NCI-H1092 (cell line): Measurements from ENCODE around the gene C17orf107.
"Not testable (repeated sequence)": the region's sequence is repeated elsewhere in the genome, so short reads cannot be mapped to it uniquely, and the experiment has no call there.

Experiments
- DNase-seq: peaks from one replicate; lab custom pipeline; 2025; lab: John Stamatoyannopoulos, UW

Gene C17orf107

GRCh38 chr17:4899341-4900230 is at the start of gene C17orf107:
TSS of gene C17orf107 (plus strand) at chr17:4899536. CDS start at chr17:4899763, 227 bp downstream.
- no peak for DNase-seq

GRCh38 chr17:4850246-4850645 is 49.1 kb upstream of the C17orf107 start:
- DNase-seq: no peak

- no peak for DNase-seq
These were observed 48.3 kb upstream of the C17orf107 start for GRCh38 chr17:4851084-4851483.

- DNase-seq: no peak
These were observed 46.6 kb upstream of the C17orf107 start for GRCh38 chr17:4852567-4853207.

GRCh38 chr17:4853208-4853671 is 46.1 kb upstream of the C17orf107 start:
- no peak for DNase-seq

GRCh38 chr17:4854111-4854681 is 45.1 kb upstream of the C17orf107 start:
- DNase-seq: no peak

- no peak for DNase-seq
These were observed 42.9 kb upstream of the C17orf107 start for GRCh38 chr17:4856271-4856936.

GRCh38 chr17:4856937-4857314 is 42.4 kb upstream of the C17orf107 start:
- no peak for DNase-seq

- DNase-seq: not testable (repeated sequence)
These were observed 42.0 kb upstream of the C17orf107 start for GRCh38 chr17:4857347-4857746.

GRCh38 chr17:4858068-4858881 is 41.1 kb upstream of the C17orf107 start:
- DNase-seq: no peak

GRCh38 chr17:4858882-4859260 is 40.5 kb upstream of the C17orf107 start:
- DNase-seq: no peak

GRCh38 chr17:4859816-4860625 is 39.3 kb upstream of the C17orf107 start:
- no peak for DNase-seq

GRCh38 chr17:4860651-4861050 is 38.7 kb upstream of the C17orf107 start:
- DNase-seq: no peak

- DNase-seq: no peak
These were observed 38.3 kb upstream of the C17orf107 start for GRCh38 chr17:4861052-4861451.

- DNase-seq: no peak
These were observed 36.6 kb upstream of the C17orf107 start for GRCh38 chr17:4862720-4863119.

GRCh38 chr17:4863321-4863720 is 36.0 kb upstream of the C17orf107 start:
- no peak for DNase-seq

GRCh38 chr17:4867535-4867934 is 31.8 kb upstream of the C17orf107 start:
- not testable (repeated sequence) for DNase-seq

- DNase-seq: not testable (repeated sequence)
These were observed 30.0 kb upstream of the C17orf107 start for GRCh38 chr17:4869058-4869998.

GRCh38 chr17:4870855-4871254 is 28.5 kb upstream of the C17orf107 start:
- DNase-seq: no peak
